Hepatic stellate cell (primary cell): ENCODE measurements around the gene SWAP70.
"Not testable (repeated sequence)": the region's sequence is repeated elsewhere in the genome, so short reads cannot be mapped to it uniquely, and the experiment has no call there.

Source experiments
- DNase-seq: peaks from one replicate; pipeline ENCODE4 v3.0.0; 2011; ENCODE audit warnings: low spot score

Gene SWAP70

GRCh38 chr11:9692691-9693090, 28.8 kb downstream of the SWAP70 start:
- DNase-seq: no peak

DNA sequence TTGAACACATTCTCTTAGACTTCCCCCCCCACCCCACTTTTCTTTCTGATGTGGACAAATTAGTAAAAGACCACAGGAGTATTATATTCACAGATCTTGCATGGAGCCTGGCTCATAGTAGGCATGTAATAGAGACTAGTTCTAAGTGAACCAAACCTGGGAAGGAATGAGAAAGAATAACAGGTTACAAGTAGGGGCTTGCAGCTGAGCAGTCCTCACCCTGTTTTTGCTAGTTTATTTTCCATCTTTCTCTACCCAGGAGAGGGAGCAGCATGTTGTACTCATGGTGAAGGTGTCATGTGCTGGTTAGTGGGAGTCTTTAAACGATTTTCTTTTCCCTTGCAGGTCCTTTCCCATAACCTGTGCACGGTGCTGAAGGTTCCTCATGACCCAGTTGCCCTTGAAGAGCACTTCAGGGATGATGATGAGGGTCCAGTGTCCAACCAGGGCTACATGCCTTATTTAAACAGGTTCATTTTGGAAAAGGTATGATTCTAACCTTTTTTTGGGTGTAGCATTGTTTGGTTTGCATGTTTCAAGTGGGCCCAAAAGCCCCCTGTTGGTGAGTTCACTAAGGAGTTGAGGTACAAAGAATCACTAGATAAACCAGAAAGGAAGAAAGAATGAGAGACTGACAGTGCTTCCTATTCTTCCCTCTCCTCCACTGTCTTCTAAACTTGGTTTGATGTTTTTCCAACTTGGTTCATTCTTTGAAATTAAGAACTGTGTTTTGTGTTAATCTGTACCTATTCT, 30.1 kb downstream of the SWAP70 start:
- no peak for DNase-seq

- not testable (repeated sequence) for DNase-seq
Measured at GRCh38 chr11:9695228-9695627, 31.4 kb downstream of the SWAP70 start.

DNA sequence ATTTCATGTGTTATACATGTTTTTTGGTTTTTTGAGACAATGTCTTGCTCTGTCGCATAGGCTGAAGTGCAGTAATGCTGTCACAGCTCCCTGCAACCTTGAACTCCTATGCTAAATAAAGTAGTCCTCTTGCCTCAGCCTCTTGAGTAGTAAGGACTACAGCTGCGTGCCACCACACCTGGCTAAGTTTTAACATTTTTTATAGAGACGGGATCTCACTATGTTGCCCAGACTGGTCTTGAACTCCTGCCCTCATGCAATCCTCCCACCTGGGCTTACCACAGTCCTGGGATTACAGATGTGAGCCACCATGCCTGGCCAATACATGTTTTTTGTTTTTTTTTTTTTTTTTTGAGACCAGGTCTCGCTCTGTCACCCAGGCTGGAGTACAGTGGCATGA, 33.9 kb downstream of the SWAP70 start:
- no peak for DNase-seq

DNA sequence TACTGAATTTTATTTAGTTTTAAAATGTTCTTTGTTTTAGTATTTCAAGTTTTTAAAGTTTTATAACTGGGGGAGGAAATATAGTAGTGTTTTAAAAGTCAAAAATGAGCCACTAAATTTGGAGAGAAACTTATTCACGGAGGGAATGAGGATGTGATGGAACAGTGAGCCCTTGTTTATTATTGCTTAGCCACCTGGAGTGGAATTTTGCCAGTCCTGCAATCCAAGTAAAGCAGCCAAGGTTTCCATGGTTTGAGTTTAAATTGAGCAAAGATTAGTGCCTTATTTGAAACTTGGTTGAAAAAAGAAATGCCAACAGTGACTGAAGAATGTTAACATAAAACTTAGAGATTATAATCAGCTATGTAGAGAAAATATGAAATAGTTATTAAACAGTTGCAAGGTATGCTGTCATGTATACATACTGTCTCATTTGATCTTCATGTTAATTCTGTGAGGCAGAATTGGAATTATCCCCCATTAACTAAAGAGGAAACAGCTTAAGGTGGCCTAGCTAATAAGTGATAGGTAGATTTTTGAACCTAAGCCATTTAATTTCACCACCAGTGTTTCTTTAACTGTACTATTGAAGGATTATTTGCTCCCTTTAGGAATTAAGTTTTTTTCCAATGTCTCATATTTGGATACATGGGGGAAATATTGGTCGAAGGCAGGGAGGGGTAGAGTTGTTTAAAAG, 36.4 kb downstream of the SWAP70 start:
- DNase-seq: no peak

GRCh38 chr11:9701799-9702198, 37.9 kb downstream of the SWAP70 start:
- DNase-seq: no peak

- DNase-seq: no peak
Measured at GRCh38 chr11:9703280-9703679, 39.4 kb downstream of the SWAP70 start.

GRCh38 chr11:9704037-9704436, 40.2 kb downstream of the SWAP70 start:
- DNase-seq: no peak

DNA sequence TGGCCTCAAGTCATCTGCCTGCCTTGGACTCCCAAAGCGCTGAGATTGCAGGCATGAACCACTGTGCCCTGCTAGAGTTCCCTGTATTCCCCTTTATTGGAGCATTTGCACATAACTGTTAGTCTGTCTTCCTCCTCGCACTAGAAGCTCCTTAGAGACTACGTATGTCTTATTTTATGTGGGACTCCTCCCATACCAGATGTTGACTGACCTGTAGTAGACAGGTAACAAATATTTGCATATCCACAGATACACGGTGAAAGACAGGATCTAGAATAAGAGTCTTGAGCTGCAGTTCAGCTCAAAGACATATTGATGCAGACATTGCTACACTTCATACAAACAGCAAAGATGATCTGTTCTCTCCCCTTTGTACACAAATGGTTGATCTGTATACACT, 40.7 kb downstream of the SWAP70 start:
- DNase-seq: no peak

DNA sequence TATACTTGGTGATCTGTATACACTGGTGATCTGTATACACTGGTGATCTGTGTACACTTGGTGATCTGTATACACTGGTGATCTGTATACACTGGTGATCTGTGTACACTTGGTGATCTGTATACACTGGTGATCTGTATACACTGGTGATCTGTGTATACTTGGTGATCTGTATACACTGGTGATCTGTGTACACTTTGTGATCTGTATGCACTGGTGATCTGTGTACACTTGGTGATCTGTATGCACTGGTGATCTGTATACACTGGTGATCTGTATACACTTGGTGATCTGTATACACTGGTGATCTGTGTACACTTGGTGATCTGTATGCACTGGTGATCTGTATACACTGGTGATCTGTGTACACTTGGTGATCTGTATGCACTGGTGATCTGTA, 41.5 kb downstream of the SWAP70 start:
- DNase-seq: not testable (repeated sequence)

DNA sequence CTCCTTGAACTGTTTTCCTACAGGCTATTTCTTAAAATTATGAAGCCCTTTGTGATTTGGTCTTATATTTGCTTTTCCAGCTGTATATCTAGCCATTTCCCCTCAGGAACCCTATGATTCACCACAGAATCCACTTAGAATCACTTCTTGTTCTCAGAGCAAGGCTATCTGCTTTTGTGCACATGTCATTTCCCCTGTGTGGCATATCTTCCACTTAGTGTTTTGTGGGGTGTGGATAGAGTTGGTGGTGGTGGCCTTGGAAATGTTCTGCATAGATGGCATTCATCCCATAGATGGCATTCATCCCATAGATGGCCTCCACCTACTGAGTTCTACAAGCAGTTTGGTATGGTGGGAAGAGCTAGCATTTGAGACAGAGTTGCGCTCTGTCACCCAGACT, 44.7 kb downstream of the SWAP70 start:
- no peak for DNase-seq

DNA sequence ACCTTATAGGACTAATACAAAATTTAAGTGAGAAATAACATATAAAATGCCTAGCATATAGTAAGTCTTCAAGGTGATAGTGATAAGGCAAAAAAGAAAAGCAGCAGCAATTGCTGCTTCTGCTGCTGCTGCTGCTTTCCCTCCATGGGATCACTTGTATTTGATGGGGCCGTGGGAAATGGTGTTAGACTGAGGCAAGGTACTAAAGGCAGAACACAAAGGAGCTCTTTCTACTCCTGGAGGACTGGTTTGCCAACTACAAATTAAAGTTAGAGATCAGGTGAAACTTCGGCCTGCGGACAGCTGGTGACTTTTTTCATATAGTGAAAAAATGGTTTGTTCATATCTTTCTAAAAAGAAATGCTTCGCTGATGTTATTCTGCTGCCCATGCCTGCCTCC, 46.3 kb downstream of the SWAP70 start:
- DNase-seq: no peak

DNA sequence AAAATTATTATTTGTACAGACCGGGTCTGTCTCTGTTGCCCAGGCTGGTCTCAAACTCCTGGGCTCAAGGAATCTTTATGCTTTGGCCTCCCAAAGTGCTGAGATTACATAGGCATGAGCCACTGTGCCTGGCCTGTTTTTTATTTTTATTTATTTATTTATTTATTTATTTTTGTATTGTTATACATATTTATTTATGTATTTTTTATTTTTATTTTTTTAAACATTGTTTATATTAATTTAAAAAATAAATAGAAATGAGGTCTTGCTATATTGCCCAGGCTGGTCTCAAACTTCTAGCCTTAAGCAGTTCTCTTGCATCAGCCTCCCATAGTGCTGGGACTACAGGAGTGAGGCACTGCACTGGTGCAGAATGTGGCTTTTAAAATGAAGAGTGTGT, 47.0 kb downstream of the SWAP70 start:
- DNase-seq: no peak

- DNase-seq: no peak
Measured at GRCh38 chr11:9711454-9712307, 47.8 kb downstream of the SWAP70 start.

DNA sequence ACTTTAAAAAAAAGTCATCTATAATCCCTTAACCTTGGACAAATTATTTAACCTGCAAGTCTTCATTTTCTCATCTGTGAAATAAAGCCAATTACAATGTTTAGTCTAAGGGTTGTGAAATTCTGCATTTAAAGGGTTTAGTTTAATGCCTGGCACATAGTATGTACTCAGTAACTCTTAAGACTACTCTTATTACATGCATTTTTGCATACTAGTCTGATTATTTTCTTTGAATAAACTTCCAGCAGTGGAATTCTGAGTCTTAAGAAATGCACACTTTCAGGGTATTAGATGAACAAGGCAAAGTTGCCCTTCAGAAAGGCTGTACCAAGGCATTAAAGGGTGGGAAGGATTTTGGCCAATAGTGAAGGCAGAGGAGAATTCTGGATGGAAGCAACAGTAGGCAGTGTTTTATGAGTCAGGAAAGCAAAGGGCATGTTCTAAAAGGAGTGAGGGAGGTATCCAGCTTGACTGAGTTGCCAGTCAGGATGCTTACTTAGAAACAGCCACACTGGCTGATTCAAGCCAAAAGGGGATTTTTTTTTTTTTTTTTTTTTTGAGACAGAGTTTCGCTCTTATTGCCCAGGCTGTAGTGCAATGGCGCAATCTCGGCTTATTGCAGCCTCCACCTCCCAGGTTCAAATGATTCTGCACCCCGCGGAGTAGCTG, 50.5 kb downstream of the SWAP70 start:
- DNase-seq: no peak

DNA sequence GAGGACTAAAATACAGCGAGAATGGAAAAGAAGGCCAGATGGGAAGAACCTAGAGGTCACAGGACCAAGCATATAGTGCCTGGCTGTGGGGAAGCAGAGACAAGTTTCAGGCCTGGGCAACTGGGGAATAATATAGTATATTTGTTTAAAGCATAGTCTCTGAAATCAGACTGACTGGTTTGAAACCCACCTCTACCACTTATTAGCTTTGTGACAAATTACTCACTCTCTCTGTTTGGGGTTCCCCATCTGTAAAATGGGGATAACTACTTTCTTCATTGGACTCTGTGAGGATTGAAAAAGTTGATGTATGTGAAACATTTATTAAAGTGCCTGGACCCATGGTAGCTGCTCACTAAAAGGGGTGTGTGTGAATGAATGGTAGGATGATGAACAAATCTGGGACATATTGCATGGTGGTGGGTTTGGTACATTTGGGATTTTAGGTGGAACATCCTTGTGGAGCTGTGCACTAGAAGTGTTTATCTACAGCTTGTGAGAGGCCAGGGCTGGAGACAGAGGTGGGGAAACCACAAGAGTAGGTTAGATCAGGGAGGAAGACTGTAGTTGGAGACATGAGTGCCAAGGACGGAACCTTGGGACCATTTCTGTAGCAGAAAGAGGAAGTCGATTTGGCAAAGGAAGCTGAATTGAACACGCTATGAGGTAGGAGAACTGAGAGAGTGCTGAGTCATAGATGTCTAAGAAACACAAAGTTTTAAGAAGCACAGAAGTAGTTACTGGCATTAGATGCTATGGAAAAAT, 52.6 kb downstream of the SWAP70 start:
- no peak for DNase-seq

DNA sequence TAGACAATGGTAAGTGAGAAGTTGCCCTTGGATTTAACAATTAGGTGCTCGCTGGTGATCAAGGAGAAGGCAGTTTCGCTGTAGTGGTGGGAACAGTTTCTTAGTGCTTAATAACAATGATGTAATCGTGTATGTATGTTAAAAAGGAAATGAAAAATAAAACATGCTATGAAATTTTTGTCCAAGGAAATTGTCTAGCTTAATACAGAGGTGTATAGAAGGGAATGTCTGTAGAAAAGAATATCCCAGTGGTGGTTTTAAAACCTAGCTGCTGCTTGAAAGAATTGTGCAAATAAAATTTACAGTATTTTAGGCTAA, 53.1 kb downstream of the SWAP70 start:
- no peak for DNase-seq

DNA sequence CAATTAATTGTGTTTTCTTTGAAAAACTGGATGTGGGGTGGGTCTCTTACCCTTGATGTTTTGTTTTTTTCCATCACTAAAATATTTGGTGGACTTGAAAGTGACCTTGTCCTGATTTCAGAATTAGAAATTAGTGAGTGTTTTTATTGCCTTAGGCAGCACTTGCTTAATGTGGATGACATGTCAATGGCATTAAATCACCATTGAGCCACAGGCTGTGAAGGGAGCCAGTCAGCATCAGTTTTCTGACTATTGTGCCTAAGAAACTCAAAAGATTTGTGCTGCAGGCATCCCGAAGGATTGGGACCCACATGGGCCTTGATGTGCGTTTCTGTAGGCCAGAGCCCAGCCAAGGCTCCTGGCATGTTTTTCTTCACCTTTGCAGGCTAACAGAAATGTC, 53.8 kb downstream of the SWAP70 start:
- DNase-seq: no peak

DNA sequence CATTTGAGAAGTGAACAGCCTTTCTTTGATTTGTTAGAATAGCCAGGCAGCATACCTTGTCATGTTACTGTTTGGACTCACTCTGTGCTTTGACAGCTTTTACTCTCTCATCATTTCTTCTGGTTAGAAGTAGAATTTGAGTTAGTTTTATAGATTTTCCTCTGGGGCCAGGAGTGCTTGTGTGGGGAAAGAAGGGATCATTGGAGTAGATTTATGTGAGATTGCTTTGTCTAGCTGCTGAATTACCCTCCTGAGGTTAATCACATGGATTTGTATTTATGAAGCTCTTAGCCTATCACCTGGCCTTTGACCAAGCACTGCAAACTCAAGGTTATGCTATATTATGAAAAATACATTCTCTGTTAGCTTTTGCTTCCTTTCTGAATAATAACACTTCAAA, 54.3 kb downstream of the SWAP70 start:
- no peak for DNase-seq

GRCh38 chr11:9719566-9720289, 55.9 kb downstream of the SWAP70 start:
- no peak for DNase-seq

DNA sequence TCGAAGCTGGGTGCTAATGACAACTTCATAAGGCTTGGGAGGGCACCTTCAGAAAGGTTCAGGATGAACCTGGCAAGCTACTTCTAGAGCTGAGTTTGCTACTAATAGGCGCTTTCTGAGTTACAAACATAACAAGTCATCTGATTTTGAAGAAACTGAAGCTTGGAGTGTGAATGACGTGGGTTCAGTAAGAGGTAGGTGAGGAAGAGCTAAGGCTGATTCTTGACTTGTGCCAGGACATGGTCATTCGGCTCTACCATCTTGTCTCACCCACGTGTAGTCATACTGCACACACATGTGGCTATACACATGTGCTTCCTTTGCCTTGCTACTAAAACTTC, 56.4 kb downstream of the SWAP70 start:
- no peak for DNase-seq
